Posterior vena cava (tissue), 2 donors: ENCODE data around the gene HMX3. TPM values are rescaled to one million over a fixed set of nuclear protein-coding genes. Genes with fewer than 3 reads are reported as not detected.

Experiments used
- DNase-seq: peaks from one replicate; pipeline ENCODE4 v3.0.0-alpha.2; 2020; ENCODE audit warnings: low spot score
- intact Hi-C, 2 donors: fragments of 100-400 bp; cut with DNase I; formaldehyde crosslinking; loops; one replicate each; pipeline versions ENCODE4 v1.14.1 to v1.14.2; 2022 to 2023
- total RNA-seq, 2 donors: library from RNA; stranded (reverse); fragmentation: NEBNext Ultra II Directional; extraction: Animal tissue kit (Norgen Biotek cat#: 25700); gene quantifications; one replicate each; pipeline ENCODE4 v1.2.1, GENCODE V29; 2021
- donor health status: DM: yes; HTN: yes; CAD: no.
- donor health status: DM: yes; HTN: yes; CAD: no.

HMX3 gene
- total RNA-seq, 2 donors from 2014 or later, result not detected

DNA sequence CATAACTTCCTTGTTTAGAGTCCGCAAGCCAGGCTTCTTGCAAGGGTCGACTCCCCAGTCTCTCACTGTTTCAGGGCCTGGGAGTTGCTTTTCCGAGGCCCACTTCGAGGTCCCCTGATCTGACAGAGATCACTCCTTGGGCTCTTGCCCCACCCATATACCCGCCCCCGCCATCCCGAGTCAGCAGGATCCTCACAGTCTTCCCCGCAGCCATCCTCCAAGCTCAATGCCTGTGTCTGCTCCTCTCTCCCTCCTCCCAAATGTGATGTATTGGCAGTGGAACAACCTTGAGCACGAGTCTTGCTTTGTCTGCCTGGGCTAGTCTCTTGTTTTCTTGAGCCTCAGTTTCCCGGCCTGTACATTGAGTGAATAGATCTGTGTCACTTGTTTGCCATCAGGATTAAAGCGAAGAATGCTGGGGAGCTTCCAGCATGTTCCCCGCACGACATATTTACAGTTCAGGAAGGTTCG lies 9.8 kb downstream of the HMX3 start:
- intact Hi-C loops, result loop anchor here in 1 of 2 donors (1.0 kb wide), 1 partner anchor 10 kb away; the partner anchor contains the start of gene HMX3
- no peak for DNase-seq

DNA sequence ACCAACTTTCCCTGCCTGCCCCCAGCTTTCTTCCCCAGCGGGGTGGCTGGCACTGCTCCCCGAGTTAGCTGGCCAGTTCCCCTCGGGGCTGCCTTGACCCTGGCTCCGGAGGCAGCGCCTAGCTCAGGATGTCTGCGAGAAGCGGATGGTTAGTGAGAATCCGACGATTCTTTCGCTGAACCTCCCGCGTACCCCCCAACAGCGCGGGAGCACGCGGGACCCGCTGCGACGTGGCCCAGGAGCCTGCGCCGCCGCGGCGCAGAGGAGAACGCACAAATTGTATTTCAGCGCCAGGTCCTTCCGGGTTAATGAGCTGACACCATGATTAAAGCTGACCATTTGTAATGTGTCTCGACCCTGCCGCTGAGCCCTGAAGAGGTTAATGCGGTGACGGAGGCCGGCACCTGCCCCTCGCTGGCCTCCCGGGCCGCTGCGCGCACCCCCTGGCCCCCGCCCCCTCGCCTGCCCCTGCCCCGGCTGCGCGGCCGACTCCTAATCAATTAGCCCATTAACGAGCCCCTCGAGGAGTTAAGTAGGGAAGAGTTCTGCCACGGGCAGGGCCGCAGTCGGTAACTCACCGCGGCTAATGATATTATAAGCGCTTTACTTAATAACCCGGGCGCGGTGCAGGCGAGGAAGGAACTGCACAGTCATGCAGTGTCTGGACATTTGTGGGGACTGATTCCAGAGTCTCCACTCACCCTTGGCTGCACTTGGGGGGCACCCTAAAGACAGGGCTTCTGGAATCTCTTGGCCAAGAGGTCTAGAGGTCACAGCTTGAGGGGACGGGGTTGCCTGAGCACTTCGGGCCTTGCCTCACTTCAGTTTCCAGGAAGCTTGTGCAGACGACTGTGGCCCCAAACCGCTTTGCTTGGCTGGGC lies 10.5 kb downstream of the HMX3 start:
- intact Hi-C loops, result loop anchor here in 1 of 2 donors (1.0 kb wide), 1 partner anchor 11 kb away; the partner anchor contains the start of gene HMX3
- DNase-seq, result no peak

DNA sequence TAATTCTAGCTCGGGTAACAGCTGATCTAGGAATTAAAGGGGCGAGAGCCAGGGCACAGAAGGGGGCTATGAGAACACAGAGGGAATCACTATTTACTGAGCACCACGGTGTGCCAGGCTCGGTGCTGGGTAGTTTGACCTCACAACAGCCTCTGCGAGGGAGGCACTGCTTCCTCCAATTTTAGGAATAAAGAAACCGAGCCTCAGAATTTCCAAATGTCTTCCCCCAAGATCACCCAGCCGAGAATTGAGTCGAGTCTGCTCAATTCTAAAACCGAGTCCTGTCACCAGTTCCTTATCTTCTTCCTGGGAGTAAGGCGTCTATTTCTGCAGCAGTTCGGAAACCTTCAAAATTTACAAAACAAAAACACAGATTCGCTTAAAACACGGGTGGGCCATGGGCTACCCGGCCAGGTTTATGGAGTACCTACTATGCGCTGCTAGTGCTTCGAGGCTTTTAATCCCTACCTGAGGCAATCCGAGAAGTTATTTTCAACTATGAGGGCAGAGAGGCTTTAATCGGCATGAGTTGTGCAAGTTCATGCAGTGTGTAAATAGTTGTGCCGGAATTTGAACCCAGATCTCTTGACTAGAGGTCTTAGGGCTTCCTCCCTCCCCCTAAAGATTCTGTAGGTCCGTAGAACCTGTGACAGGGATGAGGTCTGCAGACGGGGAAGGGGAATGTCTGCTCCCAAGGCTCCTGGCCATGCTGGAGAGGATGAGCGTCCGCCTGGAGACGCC lies 11.3 kb downstream of the HMX3 start:
- no peak for DNase-seq
- intact Hi-C loops, result loop anchor here in 1 of 2 donors (1.0 kb wide), 1 partner anchor 12 kb away; the partner anchor contains the start of gene HMX3

DNA sequence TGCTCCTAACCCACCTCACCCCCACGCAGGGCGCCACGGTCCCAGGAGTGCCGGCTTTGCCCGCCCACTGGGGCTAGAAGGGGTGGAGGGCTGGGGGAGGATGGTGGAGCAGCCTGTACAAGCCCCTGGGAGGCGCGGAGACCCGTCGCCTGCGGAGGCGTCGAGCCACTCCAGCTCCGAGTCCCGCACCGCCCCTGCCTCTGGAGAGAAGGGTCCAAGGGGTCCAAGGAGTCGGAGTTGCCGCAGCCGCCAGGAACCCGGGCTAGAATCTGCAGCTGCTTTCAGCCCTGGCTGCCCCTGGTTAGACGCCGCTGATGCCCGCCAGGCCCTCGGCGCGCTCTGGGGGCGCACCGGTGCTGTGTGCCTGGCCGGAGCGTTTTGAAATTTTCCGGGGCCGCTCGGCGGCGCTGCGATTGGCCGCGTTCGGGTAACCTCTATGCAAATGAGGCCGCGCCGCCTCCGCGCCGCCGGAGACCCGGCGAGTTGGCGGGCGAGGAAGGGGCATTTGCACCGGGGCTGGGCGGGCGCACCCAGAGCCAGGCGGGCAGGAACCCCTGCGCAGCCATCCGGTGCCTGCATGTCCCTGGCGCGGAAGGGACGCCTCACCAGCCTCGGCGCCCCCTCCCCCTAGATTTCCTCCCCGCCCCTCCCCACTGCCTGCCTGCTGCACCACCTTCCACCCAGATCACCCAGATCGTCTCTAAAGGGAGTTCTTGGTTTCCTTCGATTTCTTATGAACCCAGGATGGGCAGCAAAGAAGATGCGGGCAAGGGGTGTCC lies 12.1 kb downstream of the HMX3 start, which contains the start of gene HMX2:
HMX2 (plus strand) TSS at position 502 of the 779 bp plus-strand sequence; CDS start at position 745, 243 bp downstream.
- DNase-seq, result no peak
- intact Hi-C loops, result no loop called here

- no peak for DNase-seq
- intact Hi-C loops, result no loop called here
Measured at GRCh38 chr10:123148414-123149161, 12.8 kb downstream of the HMX3 start.

DNA sequence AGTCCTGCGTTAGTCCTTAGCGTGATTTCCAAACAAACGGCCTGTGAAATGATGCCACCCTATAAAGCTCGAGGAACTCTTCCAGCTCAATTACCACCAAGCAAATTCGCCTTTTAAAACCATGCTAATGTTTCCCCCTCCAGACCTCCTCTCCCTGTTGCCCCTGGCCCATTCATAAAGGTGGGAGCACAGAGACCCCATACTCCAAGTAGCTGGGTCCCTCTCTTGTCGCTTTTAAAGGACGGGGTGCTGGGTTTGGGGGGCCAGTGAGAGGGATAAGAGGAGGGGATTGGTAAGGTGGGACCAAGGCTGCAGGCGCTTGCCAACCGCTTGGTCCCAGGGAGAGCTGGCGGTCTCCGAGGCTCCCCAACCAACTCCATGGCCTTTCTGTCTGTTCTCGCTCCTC lies 13.4 kb downstream of the HMX3 start:
- intact Hi-C loops, result no loop called here
- no peak for DNase-seq

- intact Hi-C loops, result no loop called here
- DNase-seq, result peak; percentile 84
Measured at GRCh38 chr10:123149568-123150270, 13.9 kb downstream of the HMX3 start.

- intact Hi-C loops, result no loop called here
- DNase-seq, result no peak
Measured at GRCh38 chr10:123150271-123150985, 14.7 kb downstream of the HMX3 start.

- no peak for DNase-seq
- intact Hi-C loops, result no loop called here
Measured at GRCh38 chr10:123150986-123151736, 15.4 kb downstream of the HMX3 start.

DNA sequence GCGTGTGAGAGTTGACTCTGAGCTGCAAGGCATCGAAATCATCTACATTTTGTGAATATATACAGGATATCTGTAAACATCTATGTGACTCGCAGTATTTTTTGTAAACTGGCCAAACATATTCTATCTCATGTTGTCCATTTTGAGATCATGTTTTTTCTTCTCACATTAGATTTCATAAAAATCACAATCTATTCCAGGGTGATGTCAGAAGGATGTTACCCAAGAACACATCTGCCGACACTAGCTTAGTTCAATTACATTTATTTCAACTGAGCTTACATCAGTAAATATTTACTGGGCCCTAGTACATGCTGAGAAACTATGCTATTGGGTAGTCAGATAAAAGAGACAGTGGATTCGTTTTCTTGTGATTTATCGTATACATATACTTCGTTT lies 16.0 kb downstream of the HMX3 start:
- intact Hi-C loops, result no loop called here
- DNase-seq, result no peak

DNA sequence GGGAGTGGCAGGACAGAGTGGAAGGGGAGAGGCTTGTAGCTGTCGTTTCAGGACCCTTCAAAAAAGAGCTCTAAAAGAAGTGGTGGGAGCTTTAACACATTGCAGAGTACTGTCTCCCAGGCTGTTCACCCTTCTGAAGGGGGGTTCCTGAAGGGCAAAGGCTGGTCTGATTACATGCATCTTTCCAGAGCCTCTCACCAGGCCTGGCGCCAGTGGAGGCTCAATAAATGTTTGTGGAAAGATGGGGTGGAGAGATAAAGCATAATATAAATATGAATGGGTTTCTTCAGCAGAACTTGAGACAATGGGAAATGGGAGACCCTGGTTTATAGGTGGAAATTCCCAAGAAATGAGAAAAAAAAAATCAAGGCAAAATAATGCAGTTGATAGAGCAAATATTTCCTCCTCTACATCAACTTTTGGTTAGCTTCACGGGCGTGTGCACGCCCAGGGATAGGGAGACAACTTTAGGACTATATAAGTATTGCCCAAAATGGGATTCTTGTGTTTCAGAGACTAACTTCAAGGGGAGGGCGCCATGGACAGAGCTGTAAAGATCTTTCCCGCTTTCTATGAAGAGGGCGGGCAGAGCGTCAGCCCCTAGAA lies 17.8 kb downstream of the HMX3 start:
- intact Hi-C loops, result no loop called here
- no peak for DNase-seq

DNA sequence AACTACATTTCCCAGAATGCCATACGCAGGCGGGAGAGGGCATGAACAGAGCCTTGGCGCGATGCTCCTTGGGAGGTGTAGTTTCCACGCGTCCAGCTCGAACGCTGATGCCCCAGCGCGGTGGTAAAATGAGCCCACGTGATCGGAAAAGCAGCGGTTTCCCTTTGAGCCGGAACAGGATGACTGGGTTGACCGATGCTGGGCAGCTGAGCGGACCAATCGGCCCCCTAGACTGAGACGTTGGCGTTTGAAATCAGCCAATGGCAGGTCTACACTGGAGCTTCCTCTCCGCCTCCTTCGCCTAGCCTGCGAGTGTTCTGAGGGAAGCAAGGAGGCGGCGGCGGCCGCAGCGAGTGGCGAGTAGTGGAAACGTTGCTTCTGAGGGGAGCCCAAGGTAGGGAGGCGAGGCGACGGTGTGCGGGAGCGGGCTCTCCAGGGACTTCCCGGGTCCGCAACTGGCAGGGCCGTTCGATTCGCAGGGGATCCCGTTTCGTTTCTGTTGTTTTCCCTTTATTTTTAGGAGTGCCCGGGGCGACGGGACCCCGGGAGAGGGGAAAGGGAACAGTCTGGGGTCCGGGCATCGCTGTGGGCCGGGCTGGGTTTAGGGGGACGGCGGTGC lies 18.4 kb downstream of the HMX3 start, which contains the start of gene BUB3:
BUB3 (plus strand) TSS at position 311 of the 619 bp plus-strand sequence. CDS start 516 bp downstream, outside the sequence.
- peak; percentile 99 for DNase-seq

DNA sequence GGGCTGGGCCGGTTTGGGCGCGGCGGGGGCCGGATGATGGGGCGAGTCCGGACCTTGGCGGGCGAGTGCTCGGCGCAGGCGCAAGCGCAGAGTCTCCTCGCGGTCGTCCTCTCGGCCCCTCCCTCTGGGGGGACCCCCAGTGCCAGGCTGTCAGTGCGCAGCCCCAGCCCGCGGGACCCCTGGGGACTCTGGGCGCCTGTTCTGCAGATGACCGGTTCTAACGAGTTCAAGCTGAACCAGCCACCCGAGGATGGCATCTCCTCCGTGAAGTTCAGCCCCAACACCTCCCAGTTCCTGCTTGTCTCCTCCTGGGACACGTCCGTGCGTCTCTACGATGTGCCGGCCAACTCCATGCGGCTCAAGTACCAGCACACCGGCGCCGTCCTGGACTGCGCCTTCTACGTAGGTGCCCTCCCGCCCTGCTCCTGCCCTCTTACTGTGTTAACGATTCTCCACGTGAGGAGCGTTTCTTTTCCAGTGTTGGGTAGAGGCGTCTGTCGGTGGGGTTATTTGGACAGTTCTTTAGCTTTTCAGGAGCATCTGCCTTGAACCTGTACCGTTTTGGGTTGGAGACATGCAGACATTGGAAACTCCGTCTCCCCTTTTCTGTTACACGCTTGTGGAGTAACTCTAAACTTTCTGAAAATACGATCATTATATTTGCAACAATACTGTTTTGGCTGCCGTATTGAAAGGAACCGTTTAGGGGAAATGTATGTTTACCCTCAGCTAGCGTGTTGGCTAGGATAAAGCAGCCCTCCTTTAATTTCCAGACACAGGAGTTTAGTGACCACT lies 19.1 kb downstream of the HMX3 start:
- intact Hi-C loops, result no loop called here
- no peak for DNase-seq

More for the DNA sequence above, 18.4 kb downstream of the HMX3 start, which contains the start of gene BUB3:
- intact Hi-C loops, result no loop called here

GRCh38 chr10:123156078-123156477 lies 20.3 kb downstream of the HMX3 start:
- no peak for DNase-seq
- intact Hi-C loops, result no loop called here

DNA sequence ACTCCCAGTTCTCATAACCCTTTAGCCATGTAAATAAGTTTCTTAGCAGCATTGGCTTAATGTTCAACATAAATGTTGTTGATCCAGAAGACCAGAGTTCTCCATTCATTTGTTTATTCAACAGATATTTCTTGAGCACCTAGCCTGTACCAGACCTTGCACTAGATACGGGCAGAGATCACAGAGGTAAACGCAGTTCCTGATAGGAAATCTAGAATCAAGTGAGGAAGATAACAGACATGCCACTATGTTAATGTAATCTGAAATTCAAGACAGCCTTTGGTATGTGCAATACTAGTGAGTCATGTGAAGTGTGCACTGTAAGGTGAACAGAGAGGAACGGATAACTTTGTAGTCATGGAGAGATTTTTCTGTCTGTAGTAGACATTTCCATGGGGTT lies 21.4 kb downstream of the HMX3 start:
- intact Hi-C loops, result no loop called here
- no peak for DNase-seq
